CD4-positive, alpha-beta memory T cell (primary cell): ENCODE results near the gene GPATCH8. TPM values are rescaled to one million over a fixed set of nuclear protein-coding genes. Genes with fewer than 3 reads are reported as not detected.

ENCODE experiments used
- CTCF ChIA-PET: fragments of 350-600 bp; sonication (Branson Sonifier 250); formaldehyde crosslinking; loops from one replicate; lab custom pipeline; 2021; ENCODE audit warnings: inconsistent platforms; ENCODE audit not compliant: partially characterized antibody; lab: Charles Lee
- POLR2A ChIA-PET: fragments of 350-600 bp; sonication (Branson Sonifier 250); formaldehyde crosslinking; loops from one replicate; lab custom pipeline; 2021; ENCODE audit not compliant: partially characterized antibody; lab: Charles Lee
- DNase-seq, 5 donors: peaks; one replicate each; pipeline versions ENCODE4 v3.0.0 to v3.0.0-alpha.2; 2020 to 2022; ENCODE audit warnings: mixed read lengths in 1 of 5
- H3K27ac ChIP-seq: one replicate; pipeline ENCODE4 v1.7.0; 2013; ENCODE audit warnings: low read depth, low read length
- H3K27me3 ChIP-seq: 2 replicates; pipeline ENCODE4 v1.7.0; 2013; ENCODE audit warnings: mild to moderate bottlenecking, low read length, moderate library complexity; ENCODE audit not compliant: insufficient read depth
- H3K36me3 ChIP-seq: 2 replicates; pipeline ENCODE4 v1.7.0; 2013; ENCODE audit warnings: mild to moderate bottlenecking, low read length, moderate library complexity; ENCODE audit not compliant: insufficient read depth
- H3K4me1 ChIP-seq: 2 replicates; pipeline ENCODE4 v1.7.0; 2013; ENCODE audit warnings: mild to moderate bottlenecking, low read length, moderate library complexity; ENCODE audit not compliant: insufficient read depth
- H3K4me3 ChIP-seq, 2 donors: one replicate each; pipeline ENCODE4 v1.7.0; 2013; ENCODE audit warnings: low read length in 2 of 2, mild to moderate bottlenecking in 1 of 2
- H3K9me3 ChIP-seq, 2 donors: one replicate each; pipeline ENCODE4 v1.7.0; 2013; ENCODE audit warnings: low read length in 2 of 2, control low read depth in 1 of 2; ENCODE audit not compliant: control insufficient read depth in 1 of 2
- H3K27ac Mint-ChIP-seq, 7 donors: one replicate each; pipeline ENCODE4 v1.8.0; 2020 to 2021; ENCODE audit warnings: mixed read lengths in 7 of 7, mild to moderate bottlenecking in 6 of 7, inconsistent platforms in 3 of 7, moderate library complexity in 3 of 7
- H3K27me3 Mint-ChIP-seq, 2 donors: one replicate each; pipeline ENCODE4 v1.8.0; 2020 to 2021; ENCODE audit warnings: mixed read lengths in 2 of 2
- H3K36me3 Mint-ChIP-seq, 2 donors: one replicate each; pipeline ENCODE4 v1.8.0; 2020 to 2021; ENCODE audit warnings: mixed read lengths in 2 of 2, inconsistent platforms in 1 of 2, mild to moderate bottlenecking in 1 of 2
- H3K4me1 Mint-ChIP-seq, 4 donors: one replicate each; pipeline ENCODE4 v1.8.0; 2020 to 2021; ENCODE audit warnings: mixed read lengths in 4 of 4, mild to moderate bottlenecking in 1 of 4
- H3K4me3 Mint-ChIP-seq, 8 donors: one replicate each; pipeline ENCODE4 v1.8.0; 2020 to 2021; ENCODE audit warnings: mixed read lengths in 8 of 8, mild to moderate bottlenecking in 7 of 8, moderate library complexity in 6 of 8, inconsistent platforms in 3 of 8
- H3K9me3 Mint-ChIP-seq, 8 donors: one replicate each; pipeline ENCODE4 v1.8.0; 2020 to 2021; ENCODE audit warnings: mixed read lengths in 8 of 8, mild to moderate bottlenecking in 5 of 8, inconsistent platforms in 3 of 8, moderate library complexity in 1 of 8
- intact Hi-C: fragments of 100-400 bp; cut with micrococcal nuclease; formaldehyde crosslinking; loops from one replicate; pipeline ENCODE4 v1.15.1; 2023
- polyA plus RNA-seq, 2 donors: library from polyadenylated mRNA; unstranded; fragments of 300-500 nt; fragmentation: Illumina TruSeq; gene quantifications; one replicate each; pipeline ENCODE4 v1.2.3, GENCODE V29; 2021
- total RNA-seq, 2 experiments: library from RNA; stranded (reverse); gene quantifications; one replicate each; pipeline ENCODE4 v1.2.3, GENCODE V29; 2021

Gene GPATCH8
- total and polyA plus RNA-seq, 4 experiments from 2014 or later: 12.9 to 75.8 (median 70.2) TPM

GRCh38 chr17:44409309-44410028 lies 93.7 kb downstream of the GPATCH8 start:
- no peaks in the 10 kb centered on the region for H3K27me3 ChIP-seq
- DNase-seq: no peak
- no peak overlapping the region for H3K4me3 Mint-ChIP-seq
- intact Hi-C loops: no loop called here
- peaks cover 6% of the 10 kb centered on the region for H3K36me3 ChIP-seq
- peaks cover 18 to 40% of the 10 kb centered on the region in 2 donors for H3K36me3 Mint-ChIP-seq
- H3K27me3 Mint-ChIP-seq: no peaks in the 10 kb centered on the region
- no peaks in the 10 kb centered on the region for H3K9me3 Mint-ChIP-seq
- H3K4me1 ChIP-seq: no peaks in the 10 kb centered on the region
- peaks cover 0 to 8% (median 2%) of the 10 kb centered on the region in 4 donors for H3K4me1 Mint-ChIP-seq
- ChIA-PET POLR2A (no interaction called here), CTCF (no interaction called here)
- no peaks in the 10 kb centered on the region for H3K9me3 ChIP-seq
- no peak overlapping the region for H3K4me3 ChIP-seq
- no peak overlapping the region for H3K27ac Mint-ChIP-seq
- H3K27ac ChIP-seq: no peak overlapping the region

- no peak overlapping the region for H3K27ac ChIP-seq
- Mint-ChIP-seq H3K9me3 (no peaks in the 10 kb centered on the region), H3K4me1 (peaks cover 0 to 8% (median 2%) of the 10 kb centered on the region in 4 donors), H3K27ac (no peak overlapping the region), H3K27me3 (no peaks in the 10 kb centered on the region), H3K36me3 (peaks cover 17 to 37% of the 10 kb centered on the region in 2 donors), H3K4me3 (no peak overlapping the region)
- POLR2A ChIA-PET: no interaction called here
- DNase-seq: no peak
- peaks cover 6% of the 10 kb centered on the region for H3K36me3 ChIP-seq
- no peaks in the 10 kb centered on the region for H3K9me3 ChIP-seq
- no peaks in the 10 kb centered on the region for H3K4me1 ChIP-seq
- intact Hi-C loops: no loop called here
- H3K27me3 ChIP-seq: no peaks in the 10 kb centered on the region
- H3K4me3 ChIP-seq: no peak overlapping the region
- CTCF ChIA-PET: no interaction called here
Observed at GRCh38 chr17:44408786-44409185, 94.4 kb downstream of the GPATCH8 start.

- no peak overlapping the region for H3K4me3 Mint-ChIP-seq
- POLR2A ChIA-PET: no interaction called here
- intact Hi-C loops: no loop called here
- peaks cover 55 to 60% of the 10 kb centered on the region in 2 donors for H3K36me3 Mint-ChIP-seq
- H3K27ac Mint-ChIP-seq: no peak overlapping the region
- Histone ChIP-seq H3K4me3 (no peak overlapping the region), H3K27me3 (no peaks in the 10 kb centered on the region), H3K36me3 (peaks cover 41% of the 10 kb centered on the region), H3K9me3 (no peaks in the 10 kb centered on the region), H3K4me1 (no peaks in the 10 kb centered on the region), H3K27ac (no peak overlapping the region)
- H3K9me3 Mint-ChIP-seq: no peaks in the 10 kb centered on the region
- no peaks in the 10 kb centered on the region for H3K27me3 Mint-ChIP-seq
- H3K4me1 Mint-ChIP-seq: no peaks in the 10 kb centered on the region
- CTCF ChIA-PET: no interaction called here
- DNase-seq: no peak
Observed at GRCh38 chr17:44402564-44403172, 100.5 kb downstream of the GPATCH8 start.

GRCh38 chr17:44400226-44400847 lies 102.9 kb downstream of the GPATCH8 start:
- POLR2A ChIA-PET: no interaction called here
- intact Hi-C loops: no loop called here
- H3K27ac Mint-ChIP-seq: peak overlapping the region in 2 of 7 donors; percentile 31 to 65
- no peak overlapping the region for H3K4me3 Mint-ChIP-seq
- no peak overlapping the region for H3K4me3 ChIP-seq
- H3K36me3 Mint-ChIP-seq: peaks cover 59% of the 10 kb centered on the region in 2 donors
- DNase-seq: no peak
- H3K4me1 ChIP-seq: no peaks in the 10 kb centered on the region
- H3K36me3 ChIP-seq: peaks cover 40% of the 10 kb centered on the region
- H3K27me3 Mint-ChIP-seq: no peaks in the 10 kb centered on the region
- CTCF ChIA-PET: interaction anchor here (1.0 to 1.5 kb wide), 2 partner anchors 11 to 48 kb away, joined by 3 to 4 read pairs; partner anchors contain the start of gene ITGA2B
- H3K27ac ChIP-seq: no peak overlapping the region
- H3K27me3 ChIP-seq: no peaks in the 10 kb centered on the region
- H3K9me3 Mint-ChIP-seq: no peaks in the 10 kb centered on the region
- no peaks in the 10 kb centered on the region for H3K9me3 ChIP-seq
- H3K4me1 Mint-ChIP-seq: no peaks in the 10 kb centered on the region

GRCh38 chr17:44398692-44399691 lies 104.2 kb downstream of the GPATCH8 start:
- Histone ChIP-seq H3K4me3 (no peak overlapping the region), H3K27me3 (no peaks in the 10 kb centered on the region), H3K27ac (no peak overlapping the region), H3K36me3 (peaks cover 40% of the 10 kb centered on the region), H3K4me1 (no peaks in the 10 kb centered on the region), H3K9me3 (no peaks in the 10 kb centered on the region)
- Mint-ChIP-seq H3K4me1 (no peaks in the 10 kb centered on the region), H3K27ac (peak overlapping the region in 2 of 7 donors; percentile 35 to 43), H3K9me3 (peaks cover 0 to 1% (median 0%) of the 10 kb centered on the region in 8 donors), H3K27me3 (no peaks in the 10 kb centered on the region), H3K4me3 (peak overlapping the region in 1 of 8 donors; percentile 42), H3K36me3 (peaks cover 52 to 55% of the 10 kb centered on the region in 2 donors)
- intact Hi-C loops: no loop called here
- CTCF ChIA-PET: interaction anchor here (0.6 to 1.0 kb wide), 2 partner anchors 49 to 89 kb away, joined by 4 to 5 read pairs; no protein-coding TSS in a partner anchor
- POLR2A ChIA-PET: no interaction called here
- no peak for DNase-seq

GRCh38 chr17:44397479-44398440 lies 105.4 kb downstream of the GPATCH8 start:
- no peak for DNase-seq
- Histone ChIP-seq H3K27ac (no peak overlapping the region), H3K4me3 (no peak overlapping the region), H3K9me3 (no peaks in the 10 kb centered on the region), H3K36me3 (peaks cover 40% of the 10 kb centered on the region), H3K27me3 (no peaks in the 10 kb centered on the region), H3K4me1 (no peaks in the 10 kb centered on the region)
- ChIA-PET CTCF (no interaction called here), POLR2A (no interaction called here)
- Mint-ChIP-seq H3K4me3 (no peak overlapping the region), H3K9me3 (peaks cover 0 to 1% (median 0%) of the 10 kb centered on the region in 8 donors), H3K27ac (peak overlapping the region in 1 of 7 donors; percentile 62), H3K4me1 (no peaks in the 10 kb centered on the region), H3K27me3 (no peaks in the 10 kb centered on the region), H3K36me3 (peaks cover 51 to 54% of the 10 kb centered on the region in 2 donors)
- intact Hi-C loops: no loop called here
